Measurements from ENCODE around the gene DNAJB9.

The DNAJB9 gene

GRCh38 chr7:108572480-108572879, 2.8 kb downstream of the DNAJB9 start:
- H3K4me3 ChIP-seq (ENCODE audit: low read depth, low read length), result no peak overlapping the region
- TF ChIP-seq CTCF (conservative IDR thresholded peaks at IDR 0.05; ENCODE audit: low read depth, low read length), result no peak
- DNase-seq (ENCODE audit: low read depth), result no peak

- no peak overlapping the region for H3K4me3 ChIP-seq (ENCODE audit: low read depth, low read length)
- DNase-seq (ENCODE audit: low read depth), result no peak
- TF ChIP-seq CTCF (conservative IDR thresholded peaks at IDR 0.05; ENCODE audit: low read depth, low read length), result no peak
Observed at GRCh38 chr7:108575156-108575555, 5.5 kb downstream of the DNAJB9 start.

- no peak for TF ChIP-seq CTCF (conservative IDR thresholded peaks at IDR 0.05; ENCODE audit: low read depth, low read length)
- no peak for DNase-seq (ENCODE audit: low read depth)
- no peak overlapping the region for H3K4me3 ChIP-seq (ENCODE audit: low read depth, low read length)
Observed at GRCh38 chr7:108576116-108576515, 6.4 kb downstream of the DNAJB9 start.

- no peak for TF ChIP-seq CTCF (conservative IDR thresholded peaks at IDR 0.05; ENCODE audit: low read depth, low read length)
- no peak overlapping the region for H3K4me3 ChIP-seq (ENCODE audit: low read depth, low read length)
- no peak for DNase-seq (ENCODE audit: low read depth)
Observed at GRCh38 chr7:108578937-108579336, 9.3 kb downstream of the DNAJB9 start.

- TF ChIP-seq CTCF (conservative IDR thresholded peaks at IDR 0.05; ENCODE audit: low read depth, low read length), result no peak
- DNase-seq (ENCODE audit: low read depth), result no peak
- no peak overlapping the region for H3K4me3 ChIP-seq (ENCODE audit: low read depth, low read length)
Observed at GRCh38 chr7:108580298-108580697, 10.6 kb downstream of the DNAJB9 start.

- TF ChIP-seq CTCF (conservative IDR thresholded peaks at IDR 0.05; ENCODE audit: low read depth, low read length), result no peak
- peak; percentile 52 for DNase-seq (ENCODE audit: low read depth)
- H3K4me3 ChIP-seq (ENCODE audit: low read depth, low read length), result no peak overlapping the region
Observed at GRCh38 chr7:108581655-108582491, 12.2 kb downstream of the DNAJB9 start.

- no peak for DNase-seq (ENCODE audit: low read depth)
- TF ChIP-seq CTCF (conservative IDR thresholded peaks at IDR 0.05; ENCODE audit: low read depth, low read length), result no peak
- no peak overlapping the region for H3K4me3 ChIP-seq (ENCODE audit: low read depth, low read length)
Observed at GRCh38 chr7:108584211-108584610, 14.5 kb downstream of the DNAJB9 start.

All from choroid plexus epithelial cell (primary cell).